Measurements from ENCODE around the gene EDIL3. TPM values are rescaled to one million over a fixed set of nuclear protein-coding genes. Genes with fewer than 3 reads are reported as not detected.
"Not testable (repeated sequence)": the region's sequence is repeated elsewhere in the genome, so short reads cannot be mapped to it uniquely, and the experiment has no call there.

EDIL3 gene
- total RNA-seq, 4 donors from 2014 or later: 0.20 to 1.5 (median 0.75) TPM

GRCh38 chr5:84298628-84299027 lies 86.1 kb downstream of the EDIL3 start:
- no peaks in the 10 kb centered on the region for H3K36me3 ChIP-seq
- H3K4me1 ChIP-seq: no peaks in the 10 kb centered on the region
- in situ Hi-C loops (cut with MboI; ENCODE audit: low sequenced_read_pairs in 4 of 4) (no loop called here), intact Hi-C loops (cut with DNase I; ENCODE audit: low total_unique reads) (no loop called here)
- no peak for TF ChIP-seq POLR2A (IDR thresholded peaks at IDR 0.05)
- TF ChIP-seq, protein P1, sequence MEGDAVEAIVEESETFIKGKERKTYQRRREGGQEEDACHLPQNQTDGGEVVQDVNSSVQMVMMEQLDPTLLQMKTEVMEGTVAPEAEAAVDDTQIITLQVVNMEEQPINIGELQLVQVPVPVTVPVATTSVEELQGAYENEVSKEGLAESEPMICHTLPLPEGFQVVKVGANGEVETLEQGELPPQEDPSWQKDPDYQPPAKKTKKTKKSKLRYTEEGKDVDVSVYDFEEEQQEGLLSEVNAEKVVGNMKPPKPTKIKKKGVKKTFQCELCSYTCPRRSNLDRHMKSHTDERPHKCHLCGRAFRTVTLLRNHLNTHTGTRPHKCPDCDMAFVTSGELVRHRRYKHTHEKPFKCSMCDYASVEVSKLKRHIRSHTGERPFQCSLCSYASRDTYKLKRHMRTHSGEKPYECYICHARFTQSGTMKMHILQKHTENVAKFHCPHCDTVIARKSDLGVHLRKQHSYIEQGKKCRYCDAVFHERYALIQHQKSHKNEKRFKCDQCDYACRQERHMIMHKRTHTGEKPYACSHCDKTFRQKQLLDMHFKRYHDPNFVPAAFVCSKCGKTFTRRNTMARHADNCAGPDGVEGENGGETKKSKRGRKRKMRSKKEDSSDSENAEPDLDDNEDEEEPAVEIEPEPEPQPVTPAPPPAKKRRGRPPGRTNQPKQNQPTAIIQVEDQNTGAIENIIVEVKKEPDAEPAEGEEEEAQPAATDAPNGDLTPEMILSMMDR (IDR thresholded peaks at IDR 0.05 in 4 of 5, conservative IDR thresholded peaks at IDR 0.05 in 1 of 5): no peak
- DNase-seq (no peak), ATAC-seq (no peak)
- H3K9me3 ChIP-seq: no peaks in the 10 kb centered on the region
- H3K27ac ChIP-seq: no peak overlapping the region
- no peaks in the 10 kb centered on the region for H3K27me3 ChIP-seq
- H3K4me3 ChIP-seq: no peak overlapping the region

GRCh38 chr5:84297641-84298040 lies 87.0 kb downstream of the EDIL3 start:
- H3K27ac ChIP-seq; H3K9me3 ChIP-seq; ATAC-seq; in situ Hi-C loops (cut with MboI; ENCODE audit: low sequenced_read_pairs in 4 of 4); H3K4me1 ChIP-seq; H3K27me3 ChIP-seq; H3K4me3 ChIP-seq; H3K36me3 ChIP-seq; intact Hi-C loops (cut with DNase I; ENCODE audit: low total_unique reads); DNase-seq: not testable (repeated sequence)

DNA sequence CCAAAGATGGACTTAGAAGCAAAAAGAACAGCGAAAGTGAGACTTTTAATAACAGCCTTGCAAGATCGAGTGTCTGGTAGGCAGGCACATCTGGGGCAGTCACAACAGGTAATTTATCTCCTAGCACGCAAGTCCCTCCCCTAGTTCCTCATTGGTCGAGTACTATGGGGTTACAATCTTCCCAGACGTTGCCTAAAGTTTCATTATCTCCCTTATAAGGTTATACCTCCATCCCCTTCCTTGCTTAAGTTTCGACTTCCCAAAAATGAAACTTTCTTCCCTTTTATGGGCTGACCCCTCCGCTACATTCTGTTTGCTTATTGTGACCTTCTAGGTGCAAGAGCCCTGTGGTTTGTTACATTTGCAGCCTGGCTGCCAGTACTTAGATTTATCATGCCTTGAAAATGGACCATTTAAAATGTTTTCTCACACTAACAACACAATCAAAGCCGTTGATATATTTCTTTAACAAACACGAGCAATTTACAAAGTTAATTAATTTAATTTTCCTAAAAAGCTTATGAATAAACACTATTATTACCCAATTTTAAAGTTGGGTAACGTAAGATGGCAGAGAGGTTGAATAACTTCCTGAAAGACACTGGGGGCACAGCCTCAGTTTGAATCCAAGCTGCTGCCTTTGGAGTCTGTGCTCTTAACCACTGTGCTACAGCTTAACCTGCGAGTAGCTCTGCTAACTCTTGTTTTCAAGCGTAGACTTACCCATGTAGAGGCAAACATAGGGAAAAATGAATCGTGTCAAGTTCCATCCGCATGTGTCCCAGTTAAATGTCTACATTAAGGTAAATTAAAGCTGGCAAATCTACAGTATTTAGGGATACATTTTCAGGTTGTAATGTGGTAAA lies 91.7 kb downstream of the EDIL3 start:
- no peak for TF ChIP-seq POLR2A (IDR thresholded peaks at IDR 0.05)
- TF ChIP-seq, protein P1 (IDR thresholded peaks at IDR 0.05 in 4 of 5, conservative IDR thresholded peaks at IDR 0.05 in 1 of 5): no peak
- Histone ChIP-seq H3K27ac (no peak overlapping the region), H3K9me3 (no peaks in the 10 kb centered on the region), H3K27me3 (no peaks in the 10 kb centered on the region), H3K4me3 (no peak overlapping the region), H3K36me3 (no peaks in the 10 kb centered on the region), H3K4me1 (no peaks in the 10 kb centered on the region)
- ATAC-seq (no peak), DNase-seq (no peak)
- intact Hi-C loops (cut with DNase I; ENCODE audit: low total_unique reads): no loop called here
- in situ Hi-C loops (cut with MboI; ENCODE audit: low sequenced_read_pairs in 4 of 4): no loop called here

- no peaks in the 10 kb centered on the region for H3K36me3 ChIP-seq
- no peaks in the 10 kb centered on the region for H3K4me1 ChIP-seq
- H3K27me3 ChIP-seq: no peaks in the 10 kb centered on the region
- ATAC-seq (no peak), DNase-seq (no peak)
- H3K4me3 ChIP-seq: no peak overlapping the region
- intact Hi-C loops (cut with DNase I; ENCODE audit: low total_unique reads) (no loop called here), in situ Hi-C loops (cut with MboI; ENCODE audit: low sequenced_read_pairs in 4 of 4) (no loop called here)
- no peak overlapping the region for H3K27ac ChIP-seq
- TF ChIP-seq, protein P1 (IDR thresholded peaks at IDR 0.05 in 4 of 5, conservative IDR thresholded peaks at IDR 0.05 in 1 of 5): no peak
- no peak for TF ChIP-seq POLR2A (IDR thresholded peaks at IDR 0.05)
- H3K9me3 ChIP-seq: no peaks in the 10 kb centered on the region
Measured at GRCh38 chr5:84292000-84292642, 92.6 kb downstream of the EDIL3 start.

DNA sequence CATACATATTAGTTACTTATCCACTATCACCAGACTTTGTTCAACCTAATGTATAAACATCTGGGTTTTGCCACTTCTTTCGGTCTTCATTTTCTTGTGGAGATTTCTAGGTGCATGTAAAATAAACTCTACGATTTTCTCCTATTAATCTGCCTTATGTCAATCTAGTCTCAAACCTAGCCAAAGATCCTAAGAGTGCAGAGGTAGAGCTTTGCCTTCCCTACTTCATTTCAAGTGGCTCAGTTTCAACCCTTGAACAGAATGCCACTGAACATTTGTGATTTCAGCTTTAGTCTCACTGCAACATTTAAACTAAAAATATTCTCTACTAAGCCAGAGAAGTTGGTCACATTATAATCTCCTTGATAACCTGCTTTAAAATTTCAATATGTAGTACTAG lies 94.0 kb downstream of the EDIL3 start:
- no peaks in the 10 kb centered on the region for H3K4me1 ChIP-seq
- no peak overlapping the region for H3K27ac ChIP-seq
- DNase-seq (no peak), ATAC-seq (no peak)
- no peaks in the 10 kb centered on the region for H3K36me3 ChIP-seq
- H3K4me3 ChIP-seq: no peak overlapping the region
- in situ Hi-C loops (cut with MboI; ENCODE audit: low sequenced_read_pairs in 4 of 4) (no loop called here), intact Hi-C loops (cut with DNase I; ENCODE audit: low total_unique reads) (no loop called here)
- no peaks in the 10 kb centered on the region for H3K9me3 ChIP-seq
- H3K27me3 ChIP-seq: no peaks in the 10 kb centered on the region
- no peak for TF ChIP-seq POLR2A (IDR thresholded peaks at IDR 0.05)
- TF ChIP-seq, protein P1 (IDR thresholded peaks at IDR 0.05 in 4 of 5, conservative IDR thresholded peaks at IDR 0.05 in 1 of 5): no peak
